ENCODE results near the gene POU2F3.

DNA sequence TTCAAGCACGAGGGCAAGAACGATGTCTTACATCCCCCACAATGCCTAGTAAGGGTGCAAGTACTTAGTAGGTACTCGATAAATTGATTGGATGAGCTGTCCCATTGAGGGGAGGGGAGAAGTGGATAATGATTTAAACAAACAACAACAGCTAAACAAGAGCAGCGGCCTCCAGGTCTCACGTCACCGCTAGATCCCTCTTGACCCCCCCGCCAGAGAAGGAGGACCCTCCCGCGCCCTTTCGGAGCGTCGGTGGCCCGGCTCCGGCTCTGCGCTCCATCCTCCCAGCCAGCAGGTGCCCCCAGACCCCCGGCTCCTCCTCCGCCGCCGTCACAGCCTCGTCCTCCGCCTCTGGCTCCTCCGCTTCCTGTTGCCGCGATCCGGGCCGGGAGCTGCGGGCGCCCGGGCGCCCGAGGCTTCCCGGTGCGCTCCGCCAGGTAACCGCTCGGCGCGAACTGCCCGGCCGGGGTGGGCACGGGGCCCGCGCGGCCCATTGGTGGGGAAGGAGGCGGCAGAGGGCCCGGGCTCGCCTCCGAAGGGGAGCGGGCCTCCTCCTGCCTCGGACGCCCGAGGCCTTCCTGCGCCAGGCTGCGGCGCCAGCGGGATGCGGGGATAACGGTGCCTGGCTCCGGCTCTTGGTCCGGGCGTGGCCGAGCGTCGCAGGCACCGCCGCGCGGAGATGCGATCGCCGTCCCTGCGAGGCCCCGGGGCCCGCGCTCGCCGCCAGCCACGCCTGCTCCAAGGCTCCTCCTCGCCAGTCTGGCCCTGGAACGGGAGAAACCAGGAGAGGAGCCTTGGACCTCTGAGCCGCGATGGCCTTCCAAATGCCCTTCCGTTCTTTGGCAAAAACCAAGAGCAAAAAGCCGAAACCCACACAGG, 85.2 kb downstream of the POU2F3 start, which contains the start of gene TLCD5:
- TF ChIP-seq, protein P1, sequence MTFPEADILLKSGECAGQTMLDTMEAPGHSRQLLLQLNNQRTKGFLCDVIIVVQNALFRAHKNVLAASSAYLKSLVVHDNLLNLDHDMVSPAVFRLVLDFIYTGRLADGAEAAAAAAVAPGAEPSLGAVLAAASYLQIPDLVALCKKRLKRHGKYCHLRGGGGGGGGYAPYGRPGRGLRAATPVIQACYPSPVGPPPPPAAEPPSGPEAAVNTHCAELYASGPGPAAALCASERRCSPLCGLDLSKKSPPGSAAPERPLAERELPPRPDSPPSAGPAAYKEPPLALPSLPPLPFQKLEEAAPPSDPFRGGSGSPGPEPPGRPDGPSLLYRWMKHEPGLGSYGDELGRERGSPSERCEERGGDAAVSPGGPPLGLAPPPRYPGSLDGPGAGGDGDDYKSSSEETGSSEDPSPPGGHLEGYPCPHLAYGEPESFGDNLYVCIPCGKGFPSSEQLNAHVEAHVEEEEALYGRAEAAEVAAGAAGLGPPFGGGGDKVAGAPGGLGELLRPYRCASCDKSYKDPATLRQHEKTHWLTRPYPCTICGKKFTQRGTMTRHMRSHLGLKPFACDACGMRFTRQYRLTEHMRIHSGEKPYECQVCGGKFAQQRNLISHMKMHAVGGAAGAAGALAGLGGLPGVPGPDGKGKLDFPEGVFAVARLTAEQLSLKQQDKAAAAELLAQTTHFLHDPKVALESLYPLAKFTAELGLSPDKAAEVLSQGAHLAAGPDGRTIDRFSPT (tag by site-specific recombination; IDR thresholded peaks at IDR 0.05), result no peak
- TF ChIP-seq, protein P2, sequence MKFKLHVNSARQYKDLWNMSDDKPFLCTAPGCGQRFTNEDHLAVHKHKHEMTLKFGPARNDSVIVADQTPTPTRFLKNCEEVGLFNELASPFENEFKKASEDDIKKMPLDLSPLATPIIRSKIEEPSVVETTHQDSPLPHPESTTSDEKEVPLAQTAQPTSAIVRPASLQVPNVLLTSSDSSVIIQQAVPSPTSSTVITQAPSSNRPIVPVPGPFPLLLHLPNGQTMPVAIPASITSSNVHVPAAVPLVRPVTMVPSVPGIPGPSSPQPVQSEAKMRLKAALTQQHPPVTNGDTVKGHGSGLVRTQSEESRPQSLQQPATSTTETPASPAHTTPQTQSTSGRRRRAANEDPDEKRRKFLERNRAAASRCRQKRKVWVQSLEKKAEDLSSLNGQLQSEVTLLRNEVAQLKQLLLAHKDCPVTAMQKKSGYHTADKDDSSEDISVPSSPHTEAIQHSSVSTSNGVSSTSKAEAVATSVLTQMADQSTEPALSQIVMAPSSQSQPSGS (tag by site-specific recombination; IDR thresholded peaks at IDR 0.05; ENCODE audit: low read depth), result no peak
